GM12878 (cell line): ENCODE data around the gene UBE3D. TPM values are rescaled to one million over a fixed set of nuclear protein-coding genes. Genes with fewer than 3 reads are reported as not detected.

Experiments
- ATAC-seq: fragments of 200-7000 bp; cut with Tn5 transposase; 3 replicates; pipeline ENCODE4 v1.9.1; 2020; ENCODE audit warnings: mild to moderate bottlenecking, moderate library complexity
- BruUV-seq: library from RNA; stranded (reverse); fragments of 400-500 nt; replicated peaks from 2 replicates; lab custom pipeline; 2021; lab: Mats Ljungman, UMichigan
- CTCF ChIA-PET: fragments of 300-600 bp; sonication (Branson Sonifier 250); formaldehyde crosslinking; extraction: SDS; loops from one replicate; lab custom pipeline; 2021; ENCODE audit warnings: inconsistent platforms; lab: Yijun Ruan, JAX
- POLR2A ChIA-PET: fragments of 350-600 bp; formaldehyde crosslinking; extraction: SDS; loops from one replicate; lab custom pipeline; 2021; ENCODE audit warnings: inconsistent platforms; lab: Charles Lee
- RAD21 ChIA-PET: fragments of 300-600 bp; sonication (Branson Sonifier 250); formaldehyde crosslinking; loops from one replicate; lab custom pipeline; 2023; ENCODE audit warnings: antibody characterized with exemption; ENCODE audit not compliant: unreplicated experiment; lab: Charles Lee
- SMC1A ChIA-PET: fragments of 300-600 bp; sonication (Branson Sonifier 250); formaldehyde crosslinking; loops from one replicate; lab custom pipeline; 2023; ENCODE audit not compliant: unreplicated experiment, uncharacterized antibody; lab: Charles Lee
- DNase-seq: peaks from one replicate; pipeline ENCODE4 v3.0.0-alpha.2; 2011; ENCODE audit warnings: low read depth, low spot score
- FAIRE-seq: peaks from 3 replicates; lab custom pipeline; 2011; peaks lifted over from hg19 to GRCh38; lab: Jason Lieb, UNC
- H2AFZ ChIP-seq: 2 replicates; pipeline ENCODE4 v1.6.0; 2011; ENCODE audit warnings: low read depth, low read length, control low read depth; ENCODE audit not compliant: control insufficient read depth
- H3K27ac ChIP-seq: 2 replicates; pipeline ENCODE4 v1.5.1; 2011; ENCODE audit warnings: control low read depth; ENCODE audit not compliant: control insufficient read depth, insufficient read depth
- H3K27me3 ChIP-seq, 2 experiments: replicated peaks in 1 of 2; 2 replicates each; pipeline versions ENCODE4 v1.6.0 to v1.6.1; 2011; ENCODE audit warnings: low read length in 1 of 2; ENCODE audit not compliant: control insufficient read depth in 2 of 2, insufficient read depth in 2 of 2
- H3K36me3 ChIP-seq, 2 experiments: 2 replicates each; pipeline ENCODE4 v1.5.1; 2011; ENCODE audit warnings: low read length in 1 of 2; ENCODE audit not compliant: control insufficient read depth in 2 of 2, insufficient read depth in 2 of 2
- H3K4me1 ChIP-seq: 2 replicates; pipeline ENCODE4 v1.6.1; 2011; ENCODE audit warnings: mild to moderate bottlenecking, low read length, moderate library complexity, mixed read lengths; ENCODE audit not compliant: control insufficient read depth, insufficient read depth
- H3K4me2 ChIP-seq: 2 replicates; pipeline ENCODE4 v1.6.0; 2011; ENCODE audit warnings: control low read depth; ENCODE audit not compliant: control insufficient read depth, insufficient read depth
- H3K4me3 ChIP-seq: fragments of 200-600 bp; sonication (generic); 2 replicates; pipeline ENCODE4 v1.5.1; 2016
- H3K79me2 ChIP-seq: 2 replicates; pipeline ENCODE4 v1.6.0; 2011; ENCODE audit warnings: low read length; ENCODE audit not compliant: control insufficient read depth, insufficient read depth
- H3K9ac ChIP-seq: 2 replicates; pipeline ENCODE4 v1.8.0; 2011; ENCODE audit warnings: low read length, control low read depth, mixed read lengths; ENCODE audit not compliant: control insufficient read depth, insufficient read depth
- H3K9me3 ChIP-seq: replicated peaks from 3 replicates; pipeline ENCODE4 v1.5.1; 2011; ENCODE audit warnings: mild to moderate bottlenecking, low read length; ENCODE audit not compliant: control insufficient read depth, insufficient read depth
- H4K20me1 ChIP-seq: 2 replicates; pipeline ENCODE4 v1.6.0; 2011; ENCODE audit not compliant: control insufficient read depth, insufficient read depth
- ASH2L ChIP-seq: fragments of 300-600, 200-600 bp; sonication (generic); IDR thresholded peaks from 2 replicates; pipeline ENCODE4 v1.6.1; 2017; ENCODE audit warnings: low read depth, mild to moderate bottlenecking, borderline replicate concordance
- BCL11A ChIP-seq: IDR thresholded peaks from 2 replicates; pipeline ENCODE4 v1.6.1; 2011; ENCODE audit warnings: low read depth, low read length
- CBX3 ChIP-seq: fragments of 200-600 bp; sonication (generic); IDR thresholded peaks from 2 replicates; pipeline ENCODE4 v1.6.1; 2016; ENCODE audit warnings: low read depth, borderline replicate concordance
- CEBPB ChIP-seq, 2 experiments: fragments of 150-350 bp in 1 of 2; IDR thresholded peaks; 2 replicates each; pipeline ENCODE4 v1.6.1; 2012 to 2014; ENCODE audit warnings: low read depth in 2 of 2, low read length in 2 of 2, borderline replicate concordance in 1 of 2, inconsistent platforms in 1 of 2
- CHD4 ChIP-seq: fragments of 200-600 bp; sonication (generic); IDR thresholded peaks from 2 replicates; pipeline ENCODE4 v1.6.1; 2016; ENCODE audit warnings: mild to moderate bottlenecking
- EP300 ChIP-seq, 2 experiments: fragments of 150-350 bp in 1 of 2; IDR thresholded peaks; 2 replicates each; pipeline ENCODE4 v1.6.1; 2011 to 2012; ENCODE audit warnings: low read depth in 2 of 2, low read length in 2 of 2, borderline replicate concordance in 1 of 2, improper control_type of control experiment in 1 of 2, inconsistent platforms in 1 of 2; ENCODE audit not compliant: control insufficient read depth in 1 of 2
- HDAC2 ChIP-seq: fragments of 200-600 bp; sonication (generic); IDR thresholded peaks from 2 replicates; pipeline ENCODE4 v1.6.1; 2017
- HDAC6 ChIP-seq: fragments of 200-600 bp; sonication (generic); IDR thresholded peaks from one replicate; pipeline ENCODE4 v1.8.0; 2017; ENCODE audit warnings: antibody characterized with exemption; ENCODE audit not compliant: unreplicated experiment
- JUND ChIP-seq: IDR thresholded peaks from 2 replicates; pipeline ENCODE4 v1.6.1; 2012; ENCODE audit warnings: low read depth, mild to moderate bottlenecking, low read length, improper control_type of control experiment, moderate library complexity
- KAT2A ChIP-seq: conservative IDR thresholded peaks from 2 replicates; pipeline ENCODE4 v1.6.1; 2011; ENCODE audit warnings: low read depth, low read length; ENCODE audit not compliant: control insufficient read depth
- LARP7 ChIP-seq: fragments of 450-650 bp; IDR thresholded peaks from 2 replicates; pipeline ENCODE4 v1.6.1; 2017; ENCODE audit warnings: mild to moderate bottlenecking
- PAX5 ChIP-seq: IDR thresholded peaks from 2 replicates; pipeline ENCODE4 v1.6.1; 2011; ENCODE audit warnings: low read depth, low read length, borderline replicate concordance
- SIX5 ChIP-seq: IDR thresholded peaks from 2 replicates; pipeline ENCODE4 v1.6.1; 2011; ENCODE audit warnings: mild to moderate bottlenecking, low read depth, low read length, moderate library complexity; ENCODE audit not compliant: severe bottlenecking
- SMC3 ChIP-seq: IDR thresholded peaks from 2 replicates; pipeline ENCODE4 v1.6.1; 2011; ENCODE audit warnings: low read length, improper control_type of control experiment, borderline replicate concordance
- TCF12 ChIP-seq: IDR thresholded peaks from 2 replicates; pipeline ENCODE4 v1.6.1; 2011; ENCODE audit warnings: low read depth, mild to moderate bottlenecking, low read length
- ZBTB11 ChIP-seq: fragments of 450-650 bp; formaldehyde crosslinking; IDR thresholded peaks from 2 replicates; pipeline ENCODE4 v1.5.0; 2022; ENCODE audit warnings: mild to moderate bottlenecking, missing genetic modification characterization
- WGBS: methylation state at CpG from one replicate; pipeline ENCODE4 v1.1.6; 2016; ENCODE audit warnings: low lambda C conversion rate; ENCODE audit not compliant: insufficient replicate concordance, insufficient coverage; ENCODE audit errors: missing lambda C conversion rate; 5-methylcytosine and 5-hydroxymethylcytosine counted together
- in situ Hi-C: fragments of 300-500 bp; cut with MboI; formaldehyde crosslinking; loops from 9 replicates; pipeline ENCODE4 v1.14.3; 2018; ENCODE audit warnings: mixed read lengths
- intact Hi-C: fragments of 100-400 bp; cut with micrococcal nuclease; formaldehyde crosslinking; loops from one replicate; pipeline ENCODE4 v1.14.2; 2022; ENCODE audit not compliant: unreplicated experiment
- polyA plus RNA-seq, 11 experiments: library from polyadenylated mRNA; depleted of rRNA in 4 of 11; unstranded in 6 of 11; stranded (reverse) in 5 of 11; fragments of >200 nt; fragmentation: Nextera tagmentation in 4 of 11; fragmentation: Illumina TruSeq in 1 of 11; extraction: Ambion mirVana in 4 of 11; extraction: Trizol in 1 of 11; gene quantifications; 1 replicate in 1 of 11; 2 replicates in 10 of 11; pipeline versions ENCODE4 v1.2.1 to v1.2.3, GENCODE V29; 2011 to 2016; ENCODE audit warnings: inconsistent platforms in 2 of 11, missing spikeins in 2 of 11, low read depth in 1 of 11
- total RNA-seq, 4 experiments: library from RNA; depleted of rRNA in 3 of 4; stranded (reverse); fragments of >200 nt in 3 of 4; fragmentation: Illumina TruSeq in 1 of 4; extraction: Trizol in 1 of 4; gene quantifications; 2 replicates each; pipeline versions ENCODE4 v1.2.1 to v1.2.3, GENCODE V29; 2013 to 2021
- TF ChIP-seq, protein P1 (sequence below): IDR thresholded peaks from 2 replicates; pipeline ENCODE4 v1.6.1; 2011; ENCODE audit warnings: mild to moderate bottlenecking, low read depth, low read length, moderate library complexity; ENCODE audit not compliant: insufficient replicate concordance

Gene UBE3D
- total and polyA plus RNA-seq, 10 of the 15 experiments (the other 5 are each of a cell fraction or from before 2014, with no cell fraction given), result 4.3 to 9.0 (median 7.5) TPM

- Histone ChIP-seq H3K4me3 (peak overlapping the region; percentile 42; the same call in 1 of the 2 replicates), H3K4me2 (peak overlapping the region; percentile 79), H3K9me3 (peaks cover 3% of the 10 kb centered on the region; the same call in 1 of the 3 replicates), H3K9ac (no peak overlapping the region), H3K27me3 (no peaks in the 10 kb centered on the region), H3K4me1 (peaks cover 8% of the 10 kb centered on the region), H4K20me1 (no peaks in the 10 kb centered on the region), H2AFZ (peak overlapping the region; percentile 68), H3K79me2 (peaks cover 26% of the 10 kb centered on the region), H3K27ac (peak overlapping the region; percentile 50), H3K36me3 (no peaks in the 10 kb centered on the region)
- peak; percentile 70 for ATAC-seq
- ChIA-PET POLR2A (interaction anchor here (0.6 kb wide), 2 partner anchors 59 to 444 kb away, joined by 3 read pairs; no protein-coding TSS in a partner anchor), RAD21 (interaction anchor here (2.1 to 8.6 kb wide), 3 partner anchors 15 to 146 kb away, joined by 9 to 215 read pairs (median 16); no protein-coding TSS in a partner anchor), CTCF (interaction anchor here (1.0 to 12.2 kb wide), 8 partner anchors 17 to 443 kb away, joined by 3 to 635 read pairs (median 6); no protein-coding TSS in a partner anchor), SMC1A (interaction anchor here (1.0 to 10.4 kb wide), 8 partner anchors 15 to 443 kb away, joined by 3 to 277 read pairs (median 37); partner anchors contain the start of genes PGM3, PRSS35 and RWDD2A)
- peak; percentile 60 for DNase-seq
- WGBS, result 32% methylated on average over 4 of the region's 4 CpGs
- peak; percentile 79 for FAIRE-seq
- in situ Hi-C loops (no loop called here), intact Hi-C loops (loop anchor here (2.0 kb wide), 1 partner anchor 16 kb away; no protein-coding TSS in a partner anchor)
- BruUV-seq, result no TSS peak
- TF ChIP-seq BCL11A, result peak; percentile 38; the same call in 1 of the 2 replicates
- no peak for TF ChIP-seq HDAC2
- no peak for TF ChIP-seq HDAC6
- TF ChIP-seq SMC3, result no peak
- no peak for TF ChIP-seq PAX5
- TF ChIP-seq CBX3, result no peak
- no peak for TF ChIP-seq SIX5
- no peak for TF ChIP-seq TCF12
- peak; percentile 11 to 73; a peak in 2 of 4 replicates for TF ChIP-seq EP300 (IDR thresholded peaks at IDR 0.05; ENCODE audit: borderline replicate concordance in 1 of 2, control insufficient read depth in 1 of 2, low read depth in 2 of 2, low read length in 2 of 2)
- TF ChIP-seq CHD4, result no peak
- TF ChIP-seq JUND, result no peak
- TF ChIP-seq, protein P1, sequence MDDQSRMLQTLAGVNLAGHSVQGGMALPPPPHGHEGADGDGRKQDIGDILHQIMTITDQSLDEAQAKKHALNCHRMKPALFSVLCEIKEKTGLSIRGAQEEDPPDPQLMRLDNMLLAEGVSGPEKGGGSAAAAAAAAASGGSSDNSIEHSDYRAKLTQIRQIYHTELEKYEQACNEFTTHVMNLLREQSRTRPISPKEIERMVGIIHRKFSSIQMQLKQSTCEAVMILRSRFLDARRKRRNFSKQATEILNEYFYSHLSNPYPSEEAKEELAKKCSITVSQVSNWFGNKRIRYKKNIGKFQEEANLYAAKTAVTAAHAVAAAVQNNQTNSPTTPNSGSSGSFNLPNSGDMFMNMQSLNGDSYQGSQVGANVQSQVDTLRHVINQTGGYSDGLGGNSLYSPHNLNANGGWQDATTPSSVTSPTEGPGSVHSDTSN, result no peak
- no peak for TF ChIP-seq KAT2A
- TF ChIP-seq ASH2L, result no peak
- TF ChIP-seq CEBPB (IDR thresholded peaks at IDR 0.05; ENCODE audit: borderline replicate concordance in 1 of 2, low read depth in 2 of 2, low read length in 2 of 2), result no peak
- TF ChIP-seq LARP7, result no peak
- no peak for TF ChIP-seq ZBTB11 (CRISPR knock-in tag)
Measured at GRCh38 chr6:83071023-83071422, 5.4 kb upstream of the UBE3D start.
